Fibroblast of skin of scalp (primary cell): ENCODE data around the gene SNX8.

Experiments used
- DNase-seq: peaks from one replicate; pipeline ENCODE4 v3.0.0-alpha.2; 2013

Gene SNX8

DNA sequence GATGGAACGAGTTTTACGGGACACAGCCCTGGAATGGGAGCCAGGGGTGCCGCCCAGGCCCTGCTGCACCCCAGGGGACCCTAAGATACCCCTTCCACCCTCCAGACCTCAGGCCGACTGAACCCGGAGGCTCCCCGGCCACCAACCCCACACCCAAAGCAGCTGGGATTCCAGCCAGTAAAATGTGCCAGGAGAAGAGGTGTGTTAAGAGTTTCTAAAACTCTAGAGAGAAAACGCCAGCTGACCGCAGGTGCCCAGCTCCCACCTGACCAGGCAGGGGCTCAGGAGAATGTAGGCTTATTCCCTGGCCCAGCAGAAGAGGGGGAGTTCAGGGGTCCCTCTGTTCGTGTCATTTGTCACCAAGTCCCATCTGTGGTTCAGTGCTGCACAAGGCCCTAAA, 54.8 kb downstream of the SNX8 start:
- no peak for DNase-seq

DNA sequence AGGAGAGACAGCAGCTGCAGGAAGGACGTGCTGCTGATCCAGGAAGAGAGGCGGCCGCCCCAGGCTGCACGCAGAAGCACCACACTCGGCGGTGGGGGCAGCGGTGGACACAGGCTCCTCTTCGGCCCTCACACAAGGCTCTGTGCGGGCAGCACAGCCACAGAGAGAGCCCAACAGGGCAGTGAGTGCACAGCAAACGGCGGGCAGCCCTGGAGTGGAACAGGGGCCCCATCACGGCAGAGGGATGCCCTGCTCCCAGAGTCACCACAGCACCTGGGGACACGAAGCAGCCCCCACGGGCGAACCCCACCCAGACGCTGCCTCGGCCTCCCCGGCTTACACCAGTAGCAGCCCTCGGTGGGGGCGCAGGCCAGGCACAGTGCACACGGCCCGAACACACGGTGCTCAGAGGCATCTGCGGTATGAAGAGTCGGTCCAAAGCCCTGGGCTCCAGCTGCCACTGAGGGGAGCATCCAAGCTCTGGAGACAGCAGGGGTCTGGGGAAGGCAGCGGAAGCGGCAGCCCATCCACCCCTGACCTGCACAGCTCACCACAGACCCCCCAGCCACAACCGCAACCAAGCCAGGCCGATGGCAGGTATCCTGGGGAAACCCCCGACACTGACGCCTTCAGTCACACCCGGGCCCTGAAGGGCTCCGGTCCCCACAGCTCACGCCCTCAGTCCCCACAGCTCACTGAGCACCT, 55.4 kb downstream of the SNX8 start:
- no peak for DNase-seq

DNA sequence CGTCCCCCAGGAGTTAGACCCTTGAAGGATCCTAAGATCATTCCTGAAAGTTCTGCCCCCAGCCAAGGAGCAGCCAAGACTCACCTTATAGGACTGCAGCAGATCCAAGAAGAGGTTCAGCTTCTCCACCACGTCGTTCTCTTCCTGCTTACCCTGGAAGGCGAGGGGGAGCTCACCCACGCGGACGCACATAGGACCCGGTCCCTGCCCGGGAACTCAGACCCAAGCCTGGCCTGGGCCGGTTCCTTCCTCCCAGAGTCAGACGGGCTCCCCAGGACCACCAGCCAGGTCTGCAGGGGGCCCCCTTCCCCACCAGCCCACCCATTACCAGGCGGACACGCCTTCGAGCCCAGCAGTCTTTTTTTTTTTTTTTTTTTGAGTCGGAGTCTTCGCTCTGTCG, 56.6 kb downstream of the SNX8 start:
- DNase-seq: no peak

DNA sequence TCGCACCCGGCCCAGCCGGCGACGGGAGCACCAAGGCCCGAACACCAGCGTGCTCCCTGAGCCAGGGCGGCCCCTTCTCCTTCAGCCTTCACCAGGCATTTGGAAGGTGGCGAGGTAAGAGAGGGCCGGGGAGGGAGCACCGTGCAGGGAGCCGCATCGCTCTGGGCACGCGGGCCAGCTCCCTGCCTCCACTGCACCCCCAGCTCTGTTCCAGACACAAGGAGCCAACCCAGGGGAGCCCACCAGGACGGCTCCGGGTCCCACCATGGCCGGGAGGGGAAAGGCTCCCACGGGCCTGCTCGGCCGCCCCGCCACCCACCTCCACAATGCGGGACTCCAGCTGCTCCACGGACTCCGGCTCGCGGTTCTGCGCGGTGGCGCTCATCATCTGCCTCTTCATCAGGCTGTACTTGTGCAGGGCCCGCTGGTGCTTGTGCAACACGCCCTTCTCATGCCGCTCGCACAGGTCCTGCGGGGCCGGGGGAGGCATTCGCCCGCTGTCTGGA, 57.1 kb downstream of the SNX8 start:
- no peak for DNase-seq

DNA sequence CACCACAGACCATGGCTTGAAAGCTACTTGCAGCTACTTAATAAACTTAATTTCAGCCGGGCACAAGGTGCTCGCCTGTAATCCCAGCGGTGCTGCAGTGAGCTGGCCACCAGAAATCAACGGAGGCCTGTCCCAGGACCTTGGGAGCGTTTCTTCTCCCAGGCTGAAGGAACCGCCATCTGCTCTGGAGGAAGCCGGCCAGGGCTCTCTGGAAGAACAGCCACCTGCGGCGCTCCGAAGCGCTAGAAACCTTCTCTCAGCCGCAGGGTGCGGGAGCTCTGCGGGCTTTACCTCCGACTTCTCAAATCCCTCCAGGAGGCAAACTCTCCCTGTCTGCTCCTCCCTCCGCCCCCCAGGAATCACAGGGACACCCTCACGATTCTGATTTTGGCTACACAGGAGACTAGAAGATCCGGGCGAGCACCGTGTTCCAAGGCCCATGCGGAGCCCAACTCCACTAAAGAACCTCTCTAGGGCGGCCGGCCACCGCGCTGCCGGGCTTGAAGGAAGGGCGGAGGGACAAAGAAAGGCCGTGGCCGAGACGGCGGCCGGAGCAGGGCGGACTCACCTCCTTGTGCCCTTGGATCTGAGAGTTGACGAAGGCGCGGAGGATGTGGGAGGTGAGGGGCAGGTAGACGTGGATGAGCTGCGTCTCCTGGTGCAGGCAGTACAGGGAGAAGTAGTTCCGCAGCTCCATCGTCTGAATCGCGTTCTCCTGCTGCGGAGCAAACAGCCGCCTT, 57.8 kb downstream of the SNX8 start:
- no peak for DNase-seq

DNA sequence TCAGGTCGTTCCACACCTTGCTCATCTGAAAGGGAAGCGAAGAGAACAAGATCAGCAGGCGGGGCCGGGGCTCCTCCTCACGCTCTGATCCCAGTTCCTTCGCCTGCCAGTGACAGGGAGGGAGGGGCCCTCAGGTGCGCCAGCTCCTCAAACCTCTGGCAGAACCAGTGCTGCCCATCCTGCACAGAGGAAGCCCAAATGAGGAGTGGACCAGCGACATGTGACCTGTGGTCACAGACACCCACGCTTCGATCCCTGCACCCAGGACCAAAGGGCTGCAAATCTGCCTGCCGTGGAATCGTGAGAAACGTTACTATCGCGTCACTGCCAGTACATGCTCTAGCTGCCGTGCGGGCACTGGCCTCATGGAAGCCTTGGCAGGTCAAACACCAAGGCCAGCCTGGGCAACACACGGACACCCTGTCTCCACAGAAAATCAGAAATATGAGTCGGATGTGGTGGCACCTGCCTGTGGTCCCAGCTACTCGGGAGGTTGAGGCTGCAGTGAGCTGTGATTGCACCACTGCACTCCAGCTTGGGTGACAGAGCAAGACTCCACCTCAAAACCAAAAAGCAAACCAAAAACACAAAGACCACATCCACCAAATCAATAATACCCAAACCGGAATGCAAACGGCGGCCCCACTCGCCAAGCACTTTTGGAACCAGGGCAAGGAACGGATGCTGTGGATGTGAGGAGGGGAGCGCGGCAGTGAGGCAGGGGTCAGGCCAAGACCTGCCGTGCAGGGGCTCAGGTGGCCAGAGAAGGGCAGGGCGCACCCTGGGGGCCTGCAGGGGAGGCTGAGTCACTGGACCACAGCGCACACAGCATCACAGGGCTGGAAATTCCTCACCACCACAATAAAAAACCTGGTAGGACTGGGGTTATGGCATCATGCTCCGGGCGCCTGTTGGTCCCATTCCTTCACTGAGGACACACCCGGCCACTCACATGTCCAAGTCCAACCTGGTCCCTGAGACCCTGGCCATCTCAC, 58.8 kb downstream of the SNX8 start:
- no peak for DNase-seq

DNA sequence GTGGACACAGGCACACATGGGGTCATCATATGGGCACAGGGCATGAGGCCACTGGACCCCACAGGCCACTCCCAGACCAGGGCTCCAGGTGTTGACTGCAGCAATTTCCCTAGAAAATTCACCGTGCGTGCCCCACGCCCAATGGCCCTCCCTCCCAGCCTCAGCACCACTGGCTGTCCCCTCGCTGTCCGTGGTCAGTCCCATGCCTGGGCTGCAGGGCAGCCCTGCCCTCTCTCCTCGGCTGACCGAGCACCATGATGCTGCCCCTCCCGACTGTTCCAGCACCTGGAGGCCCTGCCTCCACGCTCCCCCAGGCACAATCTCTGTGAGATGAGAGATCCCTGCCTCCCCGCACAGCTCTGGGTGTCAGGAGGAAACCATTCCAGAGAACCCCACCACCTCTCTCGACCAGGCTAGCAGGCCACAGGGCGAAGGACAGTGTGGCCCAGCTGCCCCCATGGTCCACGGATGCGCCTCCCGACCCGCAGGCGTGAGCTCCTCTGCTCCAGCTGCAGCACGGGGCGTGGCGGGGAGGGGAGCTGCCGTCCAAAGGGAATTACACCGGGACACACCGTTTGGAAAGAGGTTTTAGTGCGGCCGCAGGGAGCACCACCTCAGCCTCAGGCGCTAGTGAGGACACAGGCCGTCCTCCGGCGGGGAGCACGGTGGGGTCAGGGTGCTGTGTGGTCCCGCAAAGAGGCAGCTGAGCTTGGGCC, 59.7 kb downstream of the SNX8 start:
- no peak for DNase-seq

DNA sequence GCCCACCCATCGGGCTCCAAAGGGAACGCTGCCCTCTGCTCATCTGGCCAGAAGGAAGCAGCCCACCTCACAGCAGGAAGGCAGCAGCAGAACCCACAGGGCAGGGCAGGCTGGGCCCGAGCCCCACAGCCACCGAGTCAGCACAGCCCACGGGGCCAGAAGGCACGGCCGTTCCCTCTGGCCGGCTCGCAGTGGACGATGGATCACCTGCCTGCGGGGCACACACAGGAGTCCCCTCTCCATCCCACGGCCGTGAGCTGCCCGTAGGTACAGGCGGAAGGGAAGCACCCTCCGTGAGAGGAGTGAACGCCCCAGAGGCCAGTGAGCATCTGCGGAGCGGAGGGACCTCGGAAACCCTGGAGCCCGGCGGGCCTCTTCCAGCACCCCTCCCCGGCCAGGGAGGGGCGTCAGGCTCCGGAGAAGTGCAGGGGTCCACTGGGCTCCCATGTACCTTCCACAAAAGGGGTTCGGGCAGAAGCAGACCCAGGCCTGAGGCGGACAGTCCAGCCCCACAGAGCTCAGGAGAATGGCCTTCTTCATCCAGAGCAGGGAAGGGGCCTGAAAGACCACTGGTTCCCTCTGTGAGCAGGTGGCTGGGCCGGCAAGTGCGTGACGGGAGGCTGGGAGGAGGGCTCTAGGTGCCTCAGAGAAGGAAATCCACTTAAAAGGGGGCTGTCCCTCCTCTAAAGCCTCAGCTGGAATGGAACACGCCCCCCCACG, 60.6 kb downstream of the SNX8 start:
- no peak for DNase-seq

DNA sequence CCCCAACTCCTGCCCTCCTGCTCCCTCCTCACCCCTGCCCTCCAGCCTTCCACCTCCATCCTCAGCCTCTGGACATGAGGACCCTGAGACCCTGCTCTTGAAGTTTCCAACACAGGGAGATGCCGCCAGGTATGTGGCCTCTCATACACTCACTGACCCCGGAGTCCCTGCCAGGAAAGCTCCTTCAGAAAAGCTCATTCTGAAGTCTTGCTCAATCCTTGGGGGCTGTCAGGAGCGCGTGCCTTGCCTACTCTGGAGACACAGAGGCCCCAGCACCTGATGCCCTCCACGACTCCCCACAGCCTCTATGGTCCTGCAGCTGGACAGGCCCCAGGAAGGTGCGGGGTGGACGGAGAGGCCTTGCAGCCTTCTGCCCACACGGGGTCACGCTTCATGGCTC, 61.2 kb downstream of the SNX8 start:
- no peak for DNase-seq

DNA sequence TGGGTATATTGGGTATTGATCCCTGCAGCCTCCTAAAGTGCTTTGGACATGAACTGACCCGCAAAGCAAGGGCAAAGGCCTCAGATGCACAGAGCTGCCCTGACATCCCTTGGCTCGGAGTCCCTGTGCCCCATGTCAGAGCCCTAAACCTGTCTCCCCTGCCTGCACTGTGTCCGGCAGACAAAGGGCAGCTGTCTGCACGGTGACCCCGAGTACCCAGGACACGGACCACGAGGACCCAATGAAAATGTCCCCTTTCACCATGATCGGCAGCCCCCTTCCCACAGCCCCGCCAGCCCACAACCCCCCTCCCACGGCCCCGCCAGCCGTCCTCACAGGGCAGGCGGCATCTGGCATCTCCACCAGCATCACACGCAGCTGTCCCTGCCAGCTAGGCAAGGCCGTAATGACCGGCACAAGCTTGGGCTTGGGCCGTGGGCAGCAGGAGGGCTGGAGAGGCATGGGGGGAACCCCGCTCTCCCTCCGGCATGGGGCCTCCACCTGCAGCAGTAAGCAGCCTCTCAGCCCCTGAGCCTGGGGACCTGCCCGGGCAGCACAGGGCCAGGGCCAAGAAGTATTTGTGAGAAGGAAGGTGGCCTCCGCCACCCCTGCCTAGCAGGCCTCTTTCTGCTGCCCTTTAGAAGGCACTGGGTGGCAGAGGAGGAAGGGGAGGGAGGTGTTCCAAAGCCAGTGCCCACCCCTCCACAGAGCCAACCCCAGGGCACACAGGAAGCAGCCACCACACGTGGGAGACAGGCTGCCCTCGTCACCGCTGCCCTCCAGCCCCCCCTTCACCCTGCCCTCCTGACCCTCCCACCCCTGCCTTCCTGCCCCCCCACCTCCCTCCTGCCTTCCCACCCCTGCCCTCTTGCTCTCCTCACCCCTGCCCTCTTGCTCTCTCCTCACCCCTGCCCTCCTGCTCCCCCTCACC, 62.1 kb downstream of the SNX8 start:
- no peak for DNase-seq

DNA sequence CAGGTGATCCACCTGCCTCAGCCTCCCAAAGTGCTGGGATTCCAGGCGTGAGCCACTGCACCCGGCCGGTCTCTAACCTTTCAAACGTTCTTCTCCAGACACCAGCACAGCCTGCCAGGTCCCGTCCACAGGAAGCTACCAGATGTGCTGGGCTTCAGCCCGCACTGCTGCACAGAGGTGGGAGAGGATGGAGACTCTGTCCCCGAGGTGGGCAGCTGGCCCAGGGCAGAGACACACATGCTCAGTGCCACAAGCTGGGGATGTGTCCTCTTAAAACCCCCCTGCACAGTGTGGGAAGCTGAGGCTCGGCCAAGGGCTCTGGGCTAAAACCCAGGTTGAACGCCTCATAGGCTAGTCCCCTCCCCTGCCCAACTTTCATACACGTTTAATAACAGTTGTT, 62.9 kb downstream of the SNX8 start:
- DNase-seq: no peak

DNA sequence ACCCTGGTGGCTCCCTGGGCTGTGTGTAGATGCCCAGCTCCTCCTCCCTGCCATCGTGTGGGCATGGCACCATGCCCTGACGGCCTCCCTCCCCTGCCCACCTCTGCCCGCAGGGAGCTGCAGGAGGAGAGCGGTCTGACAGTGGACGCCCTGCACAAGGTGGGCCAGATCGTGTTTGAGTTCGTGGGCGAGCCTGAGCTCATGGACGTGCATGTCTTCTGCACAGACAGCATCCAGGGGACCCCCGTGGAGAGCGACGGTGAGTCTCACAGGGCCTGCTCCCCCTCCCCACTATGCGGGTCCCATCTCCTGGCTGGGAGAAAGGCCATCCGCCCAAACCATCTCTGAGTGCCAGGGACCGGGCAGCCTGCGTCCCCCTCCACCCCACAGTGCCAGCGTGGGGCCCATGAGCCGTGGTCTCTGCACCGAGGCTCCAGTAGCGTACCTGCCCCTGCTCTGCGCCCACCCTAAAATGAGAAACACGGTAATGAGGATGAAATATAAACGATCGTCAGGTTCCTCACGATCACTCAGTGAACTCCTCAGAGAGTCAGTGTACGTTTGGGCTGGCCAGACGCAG, 64.4 kb downstream of the SNX8 start:
- no peak for DNase-seq

DNA sequence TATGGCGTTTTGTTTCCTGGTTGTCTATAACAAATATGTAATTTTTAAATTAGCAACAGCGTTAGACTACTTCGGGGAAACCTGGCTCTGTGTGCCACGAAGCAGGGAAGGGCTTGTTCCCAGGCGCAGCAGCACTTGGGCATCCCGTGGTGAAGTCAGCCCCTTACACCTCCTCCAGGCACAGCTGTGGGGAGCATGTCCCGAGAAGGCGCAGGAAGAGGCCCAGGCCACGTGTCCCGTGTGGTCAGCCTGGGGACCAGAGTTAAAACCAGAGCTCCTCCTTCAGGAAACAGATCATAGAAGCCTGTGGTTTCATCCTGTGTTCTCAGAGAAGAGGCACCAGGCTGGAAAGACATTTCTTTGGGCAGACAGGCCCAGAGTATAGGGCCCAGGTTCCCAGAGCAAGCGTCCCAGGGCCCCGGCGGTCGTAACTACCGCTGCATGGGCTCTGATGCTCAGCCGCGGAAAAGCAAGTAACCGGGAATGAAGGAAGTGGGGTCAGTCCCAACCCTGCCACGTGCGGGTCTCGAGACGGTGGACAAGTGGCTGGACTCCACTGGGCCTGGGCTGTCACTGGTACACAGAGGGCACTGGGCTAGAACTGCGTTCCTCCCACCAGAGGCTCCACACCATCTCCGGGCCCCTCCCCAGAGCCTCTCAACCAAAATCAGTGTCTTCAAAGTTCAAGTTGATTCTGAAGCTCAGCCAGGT, 65.1 kb downstream of the SNX8 start:
- peak; percentile 95 for DNase-seq

DNA sequence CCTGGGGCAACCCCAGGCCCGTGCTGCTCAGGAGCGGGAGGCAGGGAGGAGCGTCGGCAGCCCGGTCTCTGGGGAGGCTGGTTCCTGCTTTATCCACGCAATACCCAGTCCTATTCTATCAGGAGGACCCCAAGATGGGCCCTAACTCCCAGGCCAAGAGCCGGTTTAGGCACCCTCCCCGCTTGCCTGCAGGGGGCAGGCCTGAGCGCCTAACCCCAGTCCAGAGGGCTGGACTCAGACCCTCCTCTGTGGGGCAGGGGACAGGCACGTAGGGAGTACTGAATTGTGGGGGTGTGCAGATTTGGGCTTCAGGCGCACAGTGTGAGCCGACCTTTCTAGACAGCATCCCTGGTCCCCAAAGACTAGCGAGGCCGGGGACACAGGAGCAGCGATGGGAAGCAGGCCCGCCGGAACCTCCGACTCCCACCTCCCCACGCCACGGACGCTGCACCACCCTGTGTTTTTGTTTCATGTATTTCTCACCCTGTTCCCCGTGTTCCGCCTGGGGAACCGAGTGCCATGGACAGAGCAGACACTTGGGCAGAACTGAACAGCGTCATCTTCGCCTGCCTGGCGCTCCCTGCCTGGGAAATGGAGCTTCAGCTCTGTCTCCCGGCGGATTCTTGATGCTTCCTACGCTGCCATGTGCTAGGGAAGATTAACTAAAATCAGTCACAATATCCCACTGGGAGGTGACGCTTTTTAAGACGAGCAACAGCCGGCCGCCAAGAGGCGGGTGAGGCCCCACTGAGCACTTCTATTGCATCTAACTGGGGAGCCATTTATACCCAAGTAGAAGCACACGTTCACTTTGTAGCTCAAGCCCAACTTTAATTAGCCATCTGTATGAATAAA, 66.9 kb downstream of the SNX8 start:
- DNase-seq: peak; percentile 37

DNA sequence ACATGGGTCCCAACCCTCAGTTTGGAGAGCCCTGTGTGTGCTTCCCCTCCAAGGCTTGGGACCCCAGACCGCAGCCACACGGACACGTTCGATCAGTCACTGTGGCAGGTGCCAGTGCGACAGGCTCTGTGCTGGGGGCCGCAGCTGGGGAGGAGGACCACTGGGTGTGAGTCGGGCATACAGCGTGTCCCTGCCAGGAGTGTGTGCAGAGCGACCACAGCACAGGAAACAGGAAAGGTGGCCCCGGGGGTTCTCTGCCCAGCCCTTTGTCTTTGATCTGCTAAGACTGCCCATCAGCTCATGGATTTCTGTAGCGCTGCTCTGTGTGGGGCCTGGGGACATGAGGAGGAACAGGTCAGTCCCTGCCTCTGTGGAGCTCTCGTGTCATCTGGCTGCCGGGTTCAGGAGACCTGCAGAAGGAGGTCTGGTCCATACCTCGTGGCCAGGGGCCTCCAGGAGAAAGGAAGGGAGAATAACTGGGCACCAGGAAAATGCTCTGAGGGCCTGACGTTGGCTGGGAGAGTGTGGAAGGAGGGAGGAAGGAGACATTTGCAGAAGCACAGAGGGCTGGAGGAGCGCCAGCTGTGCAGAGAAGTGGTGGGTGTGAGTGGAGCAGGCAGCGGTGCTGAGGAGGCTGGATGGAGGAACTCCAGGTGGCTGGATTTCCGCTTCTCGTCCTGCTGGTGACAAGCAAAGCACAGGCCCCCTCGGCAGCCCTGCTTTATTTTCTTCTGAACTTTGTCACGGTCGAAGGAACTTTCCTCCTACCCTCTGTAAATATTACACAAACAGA, 68.2 kb downstream of the SNX8 start:
- no peak for DNase-seq

DNA sequence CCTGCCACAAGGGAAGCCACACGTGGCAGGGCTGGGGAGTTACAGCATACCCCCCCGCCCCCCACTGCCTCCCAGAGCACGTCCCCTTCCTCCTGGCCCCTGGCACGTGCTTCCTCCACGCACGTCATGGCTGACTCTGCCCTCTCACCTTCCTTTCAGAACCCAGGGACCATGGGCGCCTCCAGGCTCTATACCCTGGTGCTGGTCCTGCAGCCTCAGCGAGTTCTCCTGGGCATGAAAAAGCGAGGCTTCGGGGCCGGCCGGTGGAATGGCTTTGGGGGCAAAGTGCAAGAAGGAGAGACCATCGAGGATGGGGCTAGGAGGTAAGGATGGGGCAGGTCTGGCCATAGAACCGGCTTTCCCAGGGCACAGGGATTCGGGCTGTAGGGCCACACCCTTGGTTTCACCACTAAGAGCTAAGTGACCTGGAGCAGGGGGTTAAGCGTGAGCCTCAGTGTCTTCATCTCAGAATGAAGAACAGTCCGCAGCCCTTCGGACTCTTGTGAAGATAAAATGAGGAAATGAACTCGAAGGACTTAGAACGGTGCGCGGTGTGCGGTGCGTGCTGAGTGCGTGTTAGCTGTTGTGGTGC, 69.7 kb downstream of the SNX8 start:
- no peak for DNase-seq

DNA sequence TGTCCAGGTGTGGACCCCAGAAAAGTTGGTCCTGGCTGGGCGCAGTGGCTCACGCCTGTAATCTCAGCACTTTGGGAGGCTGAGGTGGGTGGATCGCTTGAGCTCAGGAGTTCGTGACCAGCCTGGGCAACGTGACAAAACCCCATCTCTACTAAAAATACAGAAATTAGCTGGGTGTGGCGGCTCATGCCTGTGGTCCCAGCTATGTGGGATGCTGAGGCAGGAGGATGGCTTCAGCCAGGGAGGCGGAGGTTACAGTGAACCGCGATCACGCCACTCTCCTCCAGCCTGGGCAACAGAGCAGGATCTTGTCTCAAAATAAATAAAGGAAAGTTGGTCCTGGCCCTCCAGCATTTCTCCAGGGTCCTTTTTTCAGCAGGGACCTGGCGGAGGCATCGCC, 70.8 kb downstream of the SNX8 start:
- DNase-seq: no peak
